ENCODE data around the gene SLC16A7. TPM values are rescaled to one million over a fixed set of nuclear protein-coding genes. Genes with fewer than 3 reads are reported as not detected.
A peak's percentile ranks its signal among the peaks of the same experiment; 100 is the strongest.

Gene SLC16A7
- total and polyA plus RNA-seq, 2 donors from 2014 or later = 6.4 to 33.9 TPM

GRCh38 chr12:59593761-59594160 lies 2.1 kb upstream of the SLC16A7 start:
- Histone ChIP-seq H3K4me3 (ENCODE audit: low read length in 3 of 3) (no peak overlapping the region), H3K36me3 (ENCODE audit: control insufficient read depth in 2 of 3, insufficient read depth in 3 of 3, low read length in 3 of 3) (no peaks in the 10 kb centered on the region), H3K4me1 (ENCODE audit: control insufficient read depth in 2 of 3, insufficient read depth in 2 of 3, low read depth in 1 of 3, low read length in 3 of 3) (peaks cover 0 to 3% (median 2%) of the 10 kb centered on the region in 3 donors), H3K27ac (ENCODE audit: low read depth in 2 of 2, low read length in 2 of 2) (no peak overlapping the region), H3K9ac (ENCODE audit: low read length in 3 of 3) (peak overlapping the region in 1 of 3 donors; percentile 16), H3K9me3 (ENCODE audit: control insufficient read depth in 2 of 3, insufficient read depth in 1 of 3, low read length in 3 of 3) (no peaks in the 10 kb centered on the region), H3K27me3 (ENCODE audit: control insufficient read depth, insufficient read depth, low read length) (no peaks in the 10 kb centered on the region)
- DNase-seq = no peak
- intact Hi-C loops (cut with DNase I) = no loop called here
- no peak for TF ChIP-seq CTCF (IDR thresholded peaks at IDR 0.05; ENCODE audit: borderline replicate concordance, extremely low read depth, insufficient read depth)
- no peak for FAIRE-seq

- DNase-seq (no peak), FAIRE-seq (no peak)
- H3K9me3 ChIP-seq (ENCODE audit: control insufficient read depth in 2 of 3, insufficient read depth in 1 of 3, low read length in 3 of 3) = no peaks in the 10 kb centered on the region
- H3K4me3 ChIP-seq (ENCODE audit: low read length in 3 of 3) = peak overlapping the region; percentile 89 to 96 (median 95)
- no peaks in the 10 kb centered on the region for H3K27me3 ChIP-seq (ENCODE audit: control insufficient read depth, insufficient read depth, low read length)
- intact Hi-C loops (cut with DNase I) = no loop called here
- TF ChIP-seq CTCF (IDR thresholded peaks at IDR 0.05; ENCODE audit: borderline replicate concordance, extremely low read depth, insufficient read depth) = no peak
- H3K9ac ChIP-seq (ENCODE audit: low read length in 3 of 3) = peak overlapping the region; percentile 77 to 95 (median 80)
- peak overlapping the region in 1 of 2 donors; percentile 88 for H3K27ac ChIP-seq (ENCODE audit: low read depth in 2 of 2, low read length in 2 of 2)
- peaks cover 0 to 3% (median 2%) of the 10 kb centered on the region in 3 donors for H3K4me1 ChIP-seq (ENCODE audit: control insufficient read depth in 2 of 3, insufficient read depth in 2 of 3, low read depth in 1 of 3, low read length in 3 of 3)
- H3K36me3 ChIP-seq (ENCODE audit: control insufficient read depth in 2 of 3, insufficient read depth in 3 of 3, low read length in 3 of 3) = no peaks in the 10 kb centered on the region
Observed at GRCh38 chr12:59594943-59595500, 807 bp upstream of the SLC16A7 start.

- intact Hi-C loops (cut with DNase I) = no loop called here
- DNase-seq = no peak
Observed at GRCh38 chr12:59595565-59595882, 305 bp upstream of the SLC16A7 start.

More at GRCh38 chr12:59595565-59595882, 305 bp upstream of the SLC16A7 start:
- Histone ChIP-seq H3K9ac (ENCODE audit: low read length in 3 of 3) (peak overlapping the region; percentile 77 to 95 (median 80)), H3K4me1 (ENCODE audit: control insufficient read depth in 2 of 3, insufficient read depth in 2 of 3, low read depth in 1 of 3, low read length in 3 of 3) (peaks cover 0 to 3% (median 2%) of the 10 kb centered on the region in 3 donors), H3K36me3 (ENCODE audit: control insufficient read depth in 2 of 3, insufficient read depth in 3 of 3, low read length in 3 of 3) (no peaks in the 10 kb centered on the region), H3K4me3 (ENCODE audit: low read length in 3 of 3) (peak overlapping the region; percentile 89 to 96 (median 95)), H3K9me3 (ENCODE audit: control insufficient read depth in 2 of 3, insufficient read depth in 1 of 3, low read length in 3 of 3) (no peaks in the 10 kb centered on the region), H3K27ac (ENCODE audit: low read depth in 2 of 2, low read length in 2 of 2) (peak overlapping the region; percentile 79 to 88), H3K27me3 (ENCODE audit: control insufficient read depth, insufficient read depth, low read length) (no peaks in the 10 kb centered on the region)
- no peak for FAIRE-seq
- no peak for TF ChIP-seq CTCF (IDR thresholded peaks at IDR 0.05; ENCODE audit: borderline replicate concordance, extremely low read depth, insufficient read depth)
